GM12892 (cell line): ENCODE measurements around the gene TENM4.

Source experiments
- DNase-seq: peaks from one replicate; pipeline ENCODE4 v3.0.0; 2011; ENCODE audit not compliant: insufficient read length
- FAIRE-seq: peaks from 2 replicates; lab custom pipeline; 2011; peaks lifted over from hg19 to GRCh38; lab: Jason Lieb, UNC
- POLR2A ChIP-seq: IDR thresholded peaks from 2 replicates; pipeline ENCODE4 v1.6.1; 2011; ENCODE audit warnings: low read depth, low read length, control low read depth
- POLR2AphosphoS5 ChIP-seq: IDR thresholded peaks from 2 replicates; pipeline ENCODE4 v1.6.1; 2011; ENCODE audit warnings: low read depth, low read length, control low read depth
- TAF1 ChIP-seq: IDR thresholded peaks from 2 replicates; pipeline ENCODE4 v1.6.1; 2011; ENCODE audit warnings: low read depth, mild to moderate bottlenecking, control low read depth, low read length, borderline replicate concordance

The TENM4 gene

DNA sequence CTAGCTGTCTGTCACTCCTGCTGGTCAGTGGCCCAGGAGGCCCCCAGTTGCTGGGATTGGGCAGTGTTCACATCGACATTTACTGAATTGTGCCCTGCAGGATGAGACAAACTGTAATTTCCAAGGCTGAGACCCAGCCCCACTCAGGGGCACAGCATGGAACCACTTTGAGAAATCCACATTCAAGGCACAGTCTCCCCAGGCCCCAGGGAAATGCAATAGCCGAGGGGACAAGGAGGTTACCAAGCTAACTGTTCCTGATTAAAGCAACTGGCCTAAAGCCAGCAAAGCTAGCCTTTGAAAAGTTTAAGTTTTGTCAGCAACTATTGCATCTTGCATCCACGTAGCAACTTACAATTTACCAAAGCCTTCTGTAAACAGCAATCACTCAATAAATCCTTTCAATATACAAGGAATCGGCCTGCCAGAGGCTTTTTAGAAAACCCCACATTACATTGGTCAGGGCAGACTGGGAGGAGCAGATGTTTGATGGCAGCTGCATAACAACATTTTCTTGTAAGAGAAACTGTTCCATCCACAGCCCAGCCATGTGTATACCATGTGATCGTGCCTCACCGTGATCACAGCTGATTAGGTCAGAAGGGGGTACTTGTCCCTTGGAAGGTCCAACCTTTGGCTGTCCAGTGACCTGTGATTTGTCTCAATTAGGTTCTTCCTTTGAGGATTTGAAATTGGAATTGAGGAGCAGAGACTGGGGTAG lies 103.9 kb downstream of the TENM4 start:
- DNase-seq (no peak), FAIRE-seq (no peak)
- TF ChIP-seq TAF1: no peak

DNA sequence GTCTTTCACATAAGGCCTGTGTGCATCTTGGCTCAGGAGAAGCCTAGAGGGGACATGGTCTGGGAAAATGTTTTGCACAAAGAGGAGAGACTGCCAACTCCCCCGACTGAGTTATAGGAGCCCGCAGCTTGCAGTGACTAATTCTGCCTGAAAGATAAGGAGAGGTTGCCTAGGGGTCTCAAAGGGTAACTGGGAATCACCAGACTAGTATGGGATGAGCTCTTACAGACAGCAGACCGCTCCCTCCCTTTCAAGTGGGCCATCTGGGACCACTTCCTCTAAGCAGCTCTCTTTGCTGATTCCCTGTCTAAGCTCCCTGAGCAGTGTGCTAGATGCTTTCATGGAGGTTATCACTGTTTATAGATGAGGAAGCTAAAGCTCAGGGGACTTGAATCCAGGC lies 105.1 kb downstream of the TENM4 start:
- FAIRE-seq (no peak), DNase-seq (no peak)
- TF ChIP-seq TAF1 (no peak), POLR2A (no peak), POLR2AphosphoS5 (no peak)

DNA sequence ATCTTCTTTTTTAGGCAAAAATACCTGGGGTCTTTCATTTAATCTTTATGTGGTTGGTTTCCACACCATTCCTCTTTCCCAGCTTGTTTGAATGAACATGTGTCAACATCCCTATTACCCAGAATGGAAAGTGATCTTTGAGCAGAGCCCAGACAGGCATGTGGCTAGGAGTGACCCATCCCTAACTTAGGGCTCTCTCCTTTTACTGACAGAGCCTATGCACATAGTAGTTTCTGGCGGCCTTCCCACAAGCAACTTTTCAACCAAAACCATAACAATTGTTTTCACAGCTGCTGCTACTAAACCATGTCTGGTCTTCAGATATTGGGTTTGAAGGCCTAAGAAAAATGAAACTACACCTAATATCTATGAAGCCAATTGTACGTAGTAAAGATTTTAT lies 107.5 kb downstream of the TENM4 start:
- TF ChIP-seq POLR2AphosphoS5 (no peak), TAF1 (no peak), POLR2A (no peak)
- FAIRE-seq (no peak), DNase-seq (no peak)

DNA sequence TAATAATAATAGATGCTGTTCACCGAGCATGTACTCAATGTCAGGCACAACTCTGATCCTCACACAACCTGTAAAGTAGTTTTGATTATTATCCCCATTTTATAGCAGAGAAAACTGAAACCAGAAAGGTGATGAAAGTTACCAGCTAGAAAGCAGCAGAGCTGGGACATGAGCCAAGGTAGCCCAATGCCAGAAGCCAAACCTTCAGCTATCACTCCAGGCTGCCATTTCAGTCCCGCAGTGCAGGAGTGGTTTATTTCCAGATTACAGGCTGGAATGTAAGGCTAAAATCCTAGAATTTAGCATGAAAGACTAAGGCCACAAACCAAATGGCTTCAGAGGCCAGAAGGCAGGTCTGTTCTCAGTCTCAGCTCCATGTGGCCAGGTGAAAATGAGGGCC lies 108.8 kb downstream of the TENM4 start:
- no peak for FAIRE-seq

DNA sequence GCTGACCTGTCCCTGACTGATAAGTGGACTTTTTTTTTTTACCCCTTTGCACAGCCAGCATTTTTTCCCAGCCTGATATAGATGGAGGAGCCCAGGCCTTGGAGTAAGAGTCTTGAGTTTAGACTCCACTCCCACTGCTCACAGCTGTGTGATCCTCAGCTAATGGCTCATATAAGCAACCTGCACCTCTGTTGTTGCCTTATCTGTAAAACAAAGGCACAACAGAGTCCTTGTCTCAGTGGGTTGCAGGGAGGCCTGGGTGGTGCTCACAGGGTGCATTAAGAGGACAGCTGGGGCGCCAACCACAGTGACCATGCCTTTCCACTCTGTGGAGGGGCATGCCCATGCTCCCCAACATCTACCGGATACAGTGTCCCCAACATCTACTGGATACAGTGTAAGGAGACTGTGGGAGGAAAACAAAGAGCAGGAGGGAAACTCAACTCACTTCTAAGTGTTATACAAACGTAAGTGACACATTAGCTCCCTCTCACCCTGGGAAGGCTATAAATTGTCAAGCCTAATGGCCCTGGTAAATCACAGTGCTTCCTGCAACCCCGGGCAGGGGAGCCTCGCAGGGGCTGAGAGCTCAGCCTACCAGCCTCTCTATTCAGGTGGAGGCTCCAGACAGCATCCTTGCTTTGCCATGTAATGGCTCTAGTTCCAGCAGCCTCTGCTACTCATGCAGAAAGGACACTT lies 109.5 kb downstream of the TENM4 start:
- FAIRE-seq: no peak
- TF ChIP-seq TAF1 (no peak), POLR2AphosphoS5 (no peak), POLR2A (no peak)
- DNase-seq: no peak

More for the DNA sequence above, 108.8 kb downstream of the TENM4 start:
- no peak for TF ChIP-seq POLR2AphosphoS5
- TF ChIP-seq POLR2A: no peak
- TF ChIP-seq TAF1: no peak
- DNase-seq: no peak

DNA sequence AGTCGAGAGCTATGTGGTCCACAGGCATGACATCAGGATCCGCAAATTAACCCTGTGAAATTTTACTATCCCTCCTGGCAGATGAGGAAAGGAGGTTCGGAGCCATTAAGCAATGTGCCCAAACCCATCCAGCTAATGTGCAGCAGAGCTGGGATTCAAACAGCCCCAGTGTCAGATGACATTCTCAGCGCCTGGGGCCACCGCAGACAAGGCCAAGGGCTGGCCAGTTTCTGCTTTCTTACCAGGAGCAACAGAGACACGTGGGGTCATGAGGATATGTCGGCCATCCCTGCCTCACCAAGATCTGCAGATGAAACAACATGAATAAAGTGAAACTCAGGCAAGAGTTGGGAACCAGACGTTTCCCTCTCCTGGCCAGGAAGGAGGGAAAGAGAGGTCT lies 110.2 kb downstream of the TENM4 start:
- FAIRE-seq (no peak), DNase-seq (no peak)
- TF ChIP-seq POLR2AphosphoS5 (no peak), TAF1 (no peak), POLR2A (no peak)

DNA sequence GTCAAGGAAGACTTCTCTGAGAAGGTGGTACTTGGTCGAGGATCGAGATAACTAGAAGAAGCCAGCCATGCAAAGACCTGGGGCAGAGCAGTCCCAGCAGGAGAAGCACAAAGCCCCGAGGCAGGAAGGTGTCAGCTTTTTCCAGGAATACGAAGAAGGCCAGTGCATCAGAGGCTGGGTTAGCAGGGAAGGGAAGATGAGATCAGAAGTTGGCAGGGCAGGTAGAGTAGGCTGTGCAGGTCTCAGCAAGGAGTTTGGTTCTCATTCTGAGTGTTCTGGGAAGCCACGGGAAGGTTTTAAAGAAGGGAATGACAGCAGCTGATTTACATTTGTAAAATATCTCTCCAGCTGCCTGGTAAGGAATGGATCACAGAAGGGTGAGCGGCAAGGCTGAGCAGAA lies 111.3 kb downstream of the TENM4 start:
- TF ChIP-seq POLR2AphosphoS5 (no peak), TAF1 (no peak), POLR2A (no peak)
- no peak for DNase-seq
- no peak for FAIRE-seq

DNA sequence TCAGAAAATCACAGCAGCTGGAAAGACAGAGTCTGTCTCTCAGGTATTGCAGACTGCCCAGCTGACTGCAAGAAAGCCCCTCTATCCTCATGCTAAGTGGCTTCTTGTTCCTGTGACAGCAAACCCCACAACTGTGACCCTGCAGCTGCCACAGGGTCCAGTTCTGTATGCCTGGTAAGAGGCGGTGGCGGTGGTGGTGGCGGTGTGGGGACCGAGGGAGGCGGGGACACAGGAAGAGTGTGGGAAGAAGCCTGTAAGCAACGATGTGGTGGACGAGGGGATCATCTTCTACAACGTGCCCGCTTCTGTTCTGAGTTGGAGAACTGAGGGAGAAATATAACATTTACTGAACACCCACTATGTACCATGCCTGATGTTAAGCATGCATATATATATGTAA lies 112.4 kb downstream of the TENM4 start:
- no peak for FAIRE-seq
- TF ChIP-seq POLR2A (no peak), POLR2AphosphoS5 (no peak), TAF1 (no peak)

DNA sequence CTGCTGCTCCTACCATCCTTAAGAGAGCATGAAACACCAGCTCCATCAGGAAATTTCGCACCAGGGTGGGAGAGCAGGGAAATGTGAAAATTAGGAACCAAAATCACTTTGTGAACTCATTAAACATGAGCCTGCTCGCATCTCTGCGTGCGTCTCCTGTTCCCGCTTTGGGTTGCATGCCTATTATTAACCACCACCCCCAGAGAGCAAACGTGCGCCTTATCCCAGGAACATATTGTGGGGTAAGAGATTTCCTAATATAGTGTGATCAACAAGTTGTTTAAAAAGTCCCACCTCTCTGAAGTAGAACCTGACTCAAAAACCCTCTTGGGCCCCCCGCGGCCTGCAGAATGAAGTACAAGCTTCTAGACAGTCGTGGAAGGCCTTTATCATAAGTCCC lies 115.0 kb downstream of the TENM4 start:
- DNase-seq: no peak
- no peak for FAIRE-seq
- TF ChIP-seq POLR2AphosphoS5 (no peak), TAF1 (no peak), POLR2A (no peak)

More for the DNA sequence above, 112.4 kb downstream of the TENM4 start:
- DNase-seq: no peak

DNA sequence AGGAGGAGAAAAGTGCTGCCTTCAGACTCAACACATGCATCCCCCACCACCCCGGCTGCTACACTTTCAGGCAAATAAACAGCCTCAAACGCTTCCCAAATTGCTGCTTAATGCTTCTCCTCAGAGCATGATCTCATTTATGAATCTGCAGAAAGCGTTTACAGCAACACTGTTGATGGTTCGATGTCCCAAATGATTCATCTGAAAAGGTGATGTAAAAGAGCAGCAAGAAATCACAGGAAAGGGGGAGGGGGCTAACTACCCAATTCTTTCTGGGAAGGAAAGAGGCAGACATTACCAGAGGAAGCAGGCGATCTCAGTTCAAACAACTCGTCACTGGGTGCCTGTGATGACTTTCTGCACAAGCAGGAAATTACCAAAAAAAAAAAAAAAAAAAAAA lies 119.6 kb downstream of the TENM4 start:
- DNase-seq: no peak
- no peak for FAIRE-seq
- TF ChIP-seq POLR2AphosphoS5 (no peak), TAF1 (no peak), POLR2A (no peak)

DNA sequence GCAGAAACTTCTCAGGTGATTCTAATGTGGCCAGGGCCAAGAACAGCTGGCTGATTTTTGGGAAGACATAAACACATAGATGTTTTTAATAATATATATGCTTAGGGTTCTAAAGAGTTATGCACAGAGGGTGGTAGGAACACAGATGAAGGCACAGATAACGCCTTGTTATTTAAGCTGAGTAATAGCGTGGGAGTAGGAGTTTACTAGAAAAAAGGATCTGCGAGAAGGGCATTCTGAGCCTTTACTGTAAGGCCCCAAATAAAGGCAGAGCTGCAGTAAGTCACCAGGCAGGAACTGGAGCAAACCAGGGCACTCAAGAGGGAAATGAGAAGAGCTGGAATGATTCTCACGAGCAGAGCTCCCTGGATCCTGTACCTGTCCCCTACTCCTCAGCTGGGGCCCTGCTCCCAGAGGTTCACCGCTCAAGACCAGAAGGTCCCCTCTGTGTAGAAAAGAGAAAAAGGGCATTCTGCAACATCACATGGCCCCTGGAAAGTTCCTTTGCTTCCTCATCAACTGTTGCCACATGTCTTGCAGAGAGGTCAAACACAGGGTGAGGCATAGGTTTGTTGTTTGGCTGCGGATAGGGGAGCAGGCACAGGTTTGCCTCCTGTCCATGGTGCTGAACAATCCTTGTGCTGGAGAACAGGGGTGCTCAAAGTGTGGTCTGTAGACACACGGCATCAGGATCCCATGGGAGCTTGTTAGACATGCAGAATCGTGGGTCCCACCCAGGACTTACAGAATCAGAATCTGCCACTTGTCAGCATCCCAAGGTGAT lies 125.7 kb downstream of the TENM4 start:
- no peak for DNase-seq
- FAIRE-seq: no peak

More for the DNA sequence above, 125.7 kb downstream of the TENM4 start:
- TF ChIP-seq POLR2A: no peak
